ENCODE data around the gene GABBR1.
A peak's percentile ranks its signal among the peaks of the same experiment; 100 is the strongest.
"Not testable (repeated sequence)": the region's sequence is repeated elsewhere in the genome, so short reads cannot be mapped to it uniquely, and the experiment has no call there.

Gene GABBR1

DNA sequence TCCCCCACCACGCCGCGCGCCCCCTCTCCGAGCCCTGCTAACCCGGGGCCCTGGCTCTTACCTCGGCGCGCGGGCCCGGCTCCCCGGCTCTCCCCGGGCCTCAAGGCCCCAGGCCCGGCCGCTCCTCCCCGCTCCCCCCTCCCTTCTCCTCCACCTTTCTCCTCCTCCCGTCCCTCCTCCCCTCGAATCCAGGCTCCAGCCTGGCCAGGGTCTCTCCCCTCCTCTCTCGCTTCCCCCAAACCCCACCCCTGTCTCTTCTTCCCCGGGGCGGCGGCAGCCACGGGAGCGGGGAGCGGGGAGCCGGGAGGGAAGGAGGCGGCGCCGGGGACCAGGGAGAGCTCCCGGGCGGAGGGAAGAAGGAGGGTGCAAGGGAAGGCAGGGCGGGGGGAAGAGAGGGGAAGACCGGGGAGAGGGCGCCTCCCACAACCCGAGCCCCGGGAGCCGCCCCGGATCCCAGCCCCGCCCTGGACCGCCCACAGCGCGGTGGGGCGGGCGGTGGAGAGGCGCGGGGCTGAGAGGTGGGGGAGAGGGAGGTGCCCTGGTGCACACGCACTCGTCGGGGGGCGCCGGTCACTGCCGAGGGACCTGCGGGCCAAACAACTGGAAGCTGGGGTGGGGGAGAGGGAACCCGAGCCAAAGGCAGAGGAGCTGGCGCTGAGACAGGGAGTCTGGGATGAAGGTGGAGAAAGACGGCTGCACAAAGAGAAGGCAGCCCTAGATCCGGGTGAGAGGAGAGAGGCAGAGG, at the start of gene GABBR1:
GABBR1 (minus strand) TSS at position 395 of the 745 bp plus-strand sequence. CDS start 798 bp downstream, outside the sequence.
- DNase-seq = peak; percentile 56

DNA sequence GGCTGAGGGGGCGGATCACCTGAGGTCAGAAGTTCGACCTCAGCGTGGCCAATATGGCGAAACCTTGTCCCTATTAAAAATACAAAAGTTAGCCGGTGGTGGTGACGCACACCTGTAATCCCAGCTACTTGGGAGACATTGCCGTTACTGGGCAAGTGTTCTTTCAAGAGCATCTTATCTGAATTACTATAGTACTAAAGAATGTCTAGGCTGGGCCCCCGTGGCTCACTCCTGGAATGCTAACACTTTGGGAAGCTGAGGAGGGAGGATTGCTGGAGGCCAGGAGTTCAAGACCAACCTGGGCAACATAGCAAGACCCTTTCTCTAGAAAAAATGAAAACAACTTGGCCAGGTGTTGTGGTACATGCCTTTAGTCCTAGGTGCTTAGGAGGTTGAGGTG, 48.8 kb upstream of the GABBR1 start:
- no peak for DNase-seq

DNA sequence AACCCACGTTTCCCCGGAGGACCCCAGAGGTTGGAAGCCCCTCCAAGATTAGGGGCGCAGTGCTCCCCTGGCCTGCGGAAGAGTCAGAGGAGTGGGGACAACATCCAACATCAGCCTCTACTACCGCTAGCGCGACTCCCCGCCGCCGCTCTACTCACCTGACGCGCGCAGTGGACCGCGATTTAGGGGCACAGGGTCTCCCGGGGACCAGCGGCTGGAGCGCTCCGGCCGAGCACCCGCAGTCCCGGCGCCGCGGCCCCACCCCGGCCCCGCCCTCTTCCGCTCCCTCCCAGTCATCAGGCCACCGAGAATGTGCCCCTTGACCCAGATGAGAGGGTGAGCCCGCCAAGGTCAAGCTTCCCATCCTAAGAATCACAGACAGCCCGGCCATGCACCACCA, 47.9 kb upstream of the GABBR1 start, which contains the start of gene ZFP57:
ZFP57 (minus strand) TSS at position 249 of the 400 bp plus-strand sequence. CDS start 4,149 bp downstream, outside the sequence.
- no peak for DNase-seq

DNA sequence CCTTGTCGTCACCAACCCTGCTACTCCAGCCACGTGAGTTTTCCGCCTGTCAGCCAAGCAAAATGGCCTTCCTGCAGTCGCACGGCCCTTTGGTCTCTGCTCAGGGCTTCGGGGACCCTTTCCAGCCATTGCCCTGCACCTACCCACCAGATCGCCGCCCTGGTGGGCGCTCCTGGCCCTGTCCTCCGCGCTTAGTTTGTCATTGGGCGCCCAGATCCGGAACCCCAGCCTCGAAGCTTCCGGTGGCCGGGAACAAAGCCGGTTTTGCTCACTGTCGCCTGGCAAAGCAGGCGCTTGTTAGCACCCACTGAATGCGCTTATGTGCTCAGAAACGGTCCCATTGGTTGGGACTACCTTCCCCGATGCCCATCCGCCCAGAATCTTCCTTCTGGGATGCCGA, 47.4 kb upstream of the GABBR1 start:
- DNase-seq = no peak

DNA sequence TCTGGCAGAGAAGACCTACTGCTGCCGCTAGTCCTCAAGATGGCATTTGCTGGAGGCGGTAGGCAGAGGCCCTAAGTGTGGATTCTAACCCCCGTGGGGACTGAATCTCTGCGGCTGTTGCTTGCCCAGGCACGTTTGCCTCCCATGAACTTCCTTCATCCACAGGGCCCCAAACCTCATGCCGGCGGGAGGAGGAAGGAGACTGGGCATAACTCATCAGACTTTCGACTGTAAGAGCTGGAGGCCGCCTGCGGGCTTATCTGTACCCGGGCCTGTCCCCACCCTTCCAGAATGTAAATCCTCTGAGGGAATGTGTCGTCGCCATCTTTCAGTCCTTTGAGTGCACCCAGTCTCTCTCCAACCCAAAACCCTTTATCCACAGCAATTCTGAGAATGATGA, 47.0 kb upstream of the GABBR1 start:
- DNase-seq = no peak

DNA sequence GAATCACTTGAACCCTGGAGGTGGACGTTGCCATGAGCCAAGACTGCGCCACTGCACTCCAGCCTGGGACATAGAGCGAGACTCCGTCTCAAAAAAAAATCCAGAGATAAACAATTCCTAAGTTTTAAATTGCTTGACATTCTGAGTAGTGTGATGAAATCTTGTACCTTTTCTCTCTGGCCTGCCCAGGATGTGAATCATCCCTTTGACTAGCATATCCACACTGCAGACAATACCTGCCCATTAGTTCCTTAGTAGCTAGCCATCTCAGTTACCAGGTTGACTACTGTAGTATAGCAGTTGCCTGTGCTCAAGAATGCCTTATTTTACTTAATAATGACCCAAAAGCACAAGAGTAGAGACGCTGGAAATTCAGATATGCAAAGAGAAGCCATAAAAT, 45.1 kb upstream of the GABBR1 start:
- DNase-seq = no peak

DNA sequence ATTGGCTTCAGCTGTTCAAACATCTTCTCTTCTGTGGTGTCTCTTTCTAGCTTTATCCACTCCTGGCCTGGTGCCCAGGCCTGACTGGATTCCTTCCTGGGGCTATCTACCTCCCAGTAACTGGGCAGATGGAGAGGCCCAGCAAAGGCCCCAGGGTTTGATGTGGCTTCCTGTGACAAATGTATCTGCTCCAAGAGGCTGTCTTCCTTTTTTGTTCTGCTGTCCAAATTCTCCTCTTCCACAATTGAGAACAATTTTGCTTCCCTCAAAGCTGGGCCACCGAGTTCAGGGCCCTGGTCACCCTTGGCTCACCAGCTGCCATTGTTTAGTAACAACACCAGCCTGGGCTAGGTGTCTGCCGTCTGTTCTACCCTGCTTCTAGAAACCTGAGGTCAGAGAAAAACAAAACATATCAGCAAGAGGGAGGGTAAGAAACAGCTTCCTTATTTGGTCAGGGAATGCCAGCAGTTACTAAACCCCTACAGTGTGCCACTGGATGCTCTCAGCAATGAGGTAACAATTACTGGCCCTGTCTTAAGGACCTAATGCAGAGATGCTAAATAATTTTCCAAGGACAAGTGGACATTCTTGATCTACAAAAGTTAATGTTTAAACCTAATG, 44.1 kb upstream of the GABBR1 start:
- peak; percentile 39 for DNase-seq

DNA sequence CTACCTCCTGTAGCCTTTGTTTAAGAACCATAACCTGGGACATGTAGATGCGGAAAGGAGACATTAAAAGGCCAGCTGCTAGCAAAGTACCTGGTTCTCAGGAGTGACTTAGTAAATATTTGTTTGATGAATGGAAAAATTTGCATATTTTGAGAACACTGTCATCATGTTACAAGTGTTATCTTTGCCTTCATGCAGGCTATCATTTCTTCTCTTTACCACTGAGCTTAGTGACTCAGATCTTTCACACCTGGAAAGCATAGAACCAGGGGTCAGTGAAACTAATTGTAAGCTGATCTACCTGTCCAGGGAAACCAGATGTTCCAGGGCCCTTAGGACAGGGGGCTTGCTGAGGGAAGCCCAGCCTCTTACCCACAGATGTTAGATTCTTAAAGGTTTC, 42.6 kb upstream of the GABBR1 start:
- DNase-seq = no peak

DNA sequence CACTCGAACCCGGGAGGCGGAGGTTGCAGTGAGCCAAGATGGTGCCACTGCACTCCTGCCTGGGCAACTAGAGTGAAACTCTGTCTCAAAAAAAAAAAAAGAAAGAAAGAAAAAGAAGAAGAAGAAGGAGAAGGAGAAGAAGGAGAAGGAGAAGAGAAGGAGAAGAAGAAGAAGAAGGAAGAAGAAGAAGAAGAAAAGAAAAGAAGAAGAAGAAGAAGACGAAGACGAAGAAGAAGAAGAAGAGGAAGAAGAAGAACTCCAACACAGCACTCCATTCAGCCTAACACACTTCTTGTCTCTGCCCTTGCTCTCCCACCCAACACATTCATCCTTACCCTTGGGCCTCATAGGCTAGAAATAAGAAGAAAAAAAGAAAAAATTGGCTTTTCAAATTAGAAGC, 41.0 kb upstream of the GABBR1 start:
- no peak for DNase-seq

DNA sequence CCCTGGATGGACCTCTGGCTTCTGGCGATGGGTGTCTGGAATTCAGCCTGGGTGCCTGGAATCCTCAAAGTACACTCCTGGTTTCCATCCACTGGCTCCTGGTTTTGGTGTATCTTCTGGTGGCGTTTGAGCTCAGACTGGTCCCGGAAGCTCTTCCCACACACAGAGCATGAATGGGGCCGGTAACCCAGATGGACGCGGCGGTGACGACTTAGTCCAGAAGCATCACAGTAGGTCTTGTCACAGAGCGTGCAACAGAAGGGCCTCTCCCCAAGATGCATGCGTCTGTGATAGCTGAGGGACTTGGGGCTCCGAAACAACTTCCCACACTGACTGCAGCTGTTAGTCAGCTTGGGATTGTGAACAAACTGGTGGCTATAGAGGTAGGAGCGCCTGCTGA, 40.2 kb upstream of the GABBR1 start:
- DNase-seq = no peak

DNA sequence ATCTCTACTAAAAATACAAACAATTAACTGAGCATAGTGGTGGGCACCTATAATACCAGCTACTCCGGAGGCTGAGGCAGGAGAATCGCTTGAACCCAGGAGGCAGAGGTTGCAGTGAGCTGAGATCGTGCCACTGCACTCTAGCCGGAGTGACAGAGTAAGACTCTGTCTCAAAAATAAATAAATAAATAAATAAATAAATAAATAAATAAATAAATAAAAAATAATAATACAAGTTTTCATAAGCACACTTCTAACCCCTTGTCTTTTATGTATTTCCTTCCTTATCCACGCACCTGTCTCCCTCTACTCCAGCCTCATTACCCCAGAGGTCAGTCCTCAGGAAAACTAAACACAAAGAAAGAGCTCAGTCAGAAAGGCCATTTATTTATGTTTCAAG, 39.1 kb upstream of the GABBR1 start:
- not testable (repeated sequence) for DNase-seq

DNA sequence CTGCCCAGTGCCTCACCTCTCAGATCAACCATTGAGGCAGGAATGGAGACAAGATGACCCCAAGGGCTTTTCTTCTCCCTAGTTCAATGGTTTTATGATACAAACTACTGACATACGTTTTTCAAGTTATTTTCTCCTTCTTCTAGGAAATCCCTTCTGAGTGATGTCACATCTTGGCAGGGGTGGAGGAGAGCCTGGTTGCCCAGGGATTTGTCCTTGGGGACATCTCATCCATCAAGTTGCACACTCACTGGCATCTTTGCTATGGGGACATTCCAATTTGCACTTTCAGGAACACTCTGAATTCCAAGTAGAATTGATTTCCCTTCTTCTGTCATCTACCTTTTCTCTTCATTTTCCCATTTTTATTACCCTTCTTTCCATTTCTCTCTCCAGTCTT, 38.0 kb upstream of the GABBR1 start:
- no peak for DNase-seq

DNA sequence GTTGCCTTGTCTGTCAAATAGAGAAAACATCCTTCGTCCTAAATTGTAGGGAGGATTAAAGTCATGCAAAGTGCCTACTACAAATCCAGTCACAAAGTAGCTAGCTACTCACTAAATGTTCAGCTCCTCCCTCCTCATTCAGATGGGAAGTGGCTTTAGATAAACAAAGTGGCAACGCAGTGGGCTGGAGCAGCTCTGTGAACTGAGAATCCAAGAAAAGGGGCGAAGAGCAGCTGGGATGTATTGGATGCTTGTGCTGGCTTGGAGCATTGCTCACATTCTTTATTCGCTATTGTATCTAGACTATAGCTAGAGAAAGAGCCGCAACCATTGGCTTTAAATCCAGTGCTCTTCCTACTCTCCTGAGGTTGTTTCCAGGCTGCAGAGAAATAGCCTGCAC, 34.2 kb upstream of the GABBR1 start:
- no peak for DNase-seq

DNA sequence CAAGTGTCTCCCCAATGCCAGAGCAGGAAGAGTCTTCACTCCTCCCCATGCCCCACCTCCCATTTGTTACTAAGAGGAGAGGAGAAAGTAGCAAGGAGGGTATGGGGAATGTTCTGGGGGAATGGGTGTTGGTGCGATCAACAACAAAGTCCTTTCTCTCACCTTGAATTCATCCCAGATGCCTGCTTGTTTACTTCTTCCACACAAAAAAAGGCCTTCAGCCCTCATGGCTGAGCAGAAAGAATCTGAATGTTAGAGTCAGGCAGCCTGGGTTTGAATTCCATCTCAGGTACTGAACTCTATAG, 33.8 kb upstream of the GABBR1 start:
- no peak for DNase-seq

DNA sequence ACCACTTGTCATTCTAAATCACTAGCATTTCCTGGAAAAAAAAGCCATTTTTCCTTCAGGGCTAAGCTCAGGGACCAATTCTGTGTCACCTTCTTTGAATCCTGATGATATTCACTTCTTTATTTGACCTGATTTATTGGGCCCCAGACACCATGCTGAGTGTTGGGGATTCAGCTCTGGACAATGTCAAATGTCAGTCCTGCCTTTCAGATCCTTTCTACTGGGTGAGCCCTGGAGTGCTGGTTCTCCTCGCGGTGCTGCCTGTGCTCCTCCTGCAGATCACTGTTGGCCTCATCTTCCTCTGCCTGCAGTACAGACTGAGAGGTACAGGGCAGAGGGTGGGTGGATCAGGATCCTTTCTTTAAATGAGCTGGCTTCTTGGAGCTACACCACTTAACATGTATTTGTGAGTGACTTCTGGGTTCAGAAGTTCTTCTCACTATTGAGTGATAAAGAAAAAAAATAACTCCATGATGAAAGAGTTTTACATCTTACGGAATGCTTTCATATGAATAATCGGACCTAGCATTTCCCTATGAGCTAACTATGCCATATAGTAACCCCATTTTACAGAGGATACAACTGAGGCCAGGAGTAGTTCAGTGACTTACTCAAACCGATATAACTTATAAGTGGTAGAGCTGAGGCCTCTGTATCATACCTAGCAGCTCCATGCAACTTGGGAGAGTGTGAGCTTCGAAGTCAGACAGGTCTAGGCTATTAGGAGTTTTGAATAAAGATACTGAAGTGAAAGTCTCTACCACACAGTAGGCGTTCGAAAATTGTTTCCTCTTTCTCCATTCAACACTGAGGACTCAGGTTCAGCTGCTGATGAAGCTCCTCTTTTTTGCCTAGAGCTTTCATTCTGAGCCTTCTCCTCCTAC, 33.2 kb upstream of the GABBR1 start:
- no peak for DNase-seq

DNA sequence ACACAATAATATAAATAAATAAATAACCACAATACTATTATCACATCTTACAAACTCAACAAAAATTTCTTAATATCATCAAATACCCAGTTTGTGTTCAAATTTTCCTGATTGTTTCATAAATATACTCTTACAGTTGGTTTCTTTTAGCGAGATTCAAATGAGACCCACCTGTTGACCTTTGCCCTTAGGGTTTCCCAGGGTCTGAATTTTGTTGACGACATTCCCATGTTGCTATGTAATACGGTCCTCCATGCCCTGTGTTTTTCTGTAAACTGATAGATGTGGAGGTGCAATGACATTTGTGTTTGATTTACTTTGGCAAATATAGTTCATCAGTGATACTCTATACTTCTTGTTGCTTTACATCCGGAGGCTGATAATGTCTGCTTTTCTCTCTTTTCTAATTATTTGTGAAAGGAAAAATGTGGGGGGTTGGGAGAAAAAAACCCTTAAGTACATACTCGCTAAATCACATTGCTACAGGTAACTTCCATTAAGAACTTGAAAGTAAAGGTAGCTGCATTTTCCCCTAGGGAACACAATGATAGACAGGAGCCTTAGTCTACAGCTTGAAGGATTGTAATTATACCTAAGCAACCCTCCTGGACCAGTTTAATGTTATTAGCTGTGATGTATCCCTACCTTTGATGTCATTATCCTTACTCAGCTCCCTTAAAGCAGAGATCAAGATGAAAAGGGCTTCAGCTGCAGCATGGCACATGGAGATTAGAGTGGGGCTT, 30.5 kb upstream of the GABBR1 start:
- no peak for DNase-seq

DNA sequence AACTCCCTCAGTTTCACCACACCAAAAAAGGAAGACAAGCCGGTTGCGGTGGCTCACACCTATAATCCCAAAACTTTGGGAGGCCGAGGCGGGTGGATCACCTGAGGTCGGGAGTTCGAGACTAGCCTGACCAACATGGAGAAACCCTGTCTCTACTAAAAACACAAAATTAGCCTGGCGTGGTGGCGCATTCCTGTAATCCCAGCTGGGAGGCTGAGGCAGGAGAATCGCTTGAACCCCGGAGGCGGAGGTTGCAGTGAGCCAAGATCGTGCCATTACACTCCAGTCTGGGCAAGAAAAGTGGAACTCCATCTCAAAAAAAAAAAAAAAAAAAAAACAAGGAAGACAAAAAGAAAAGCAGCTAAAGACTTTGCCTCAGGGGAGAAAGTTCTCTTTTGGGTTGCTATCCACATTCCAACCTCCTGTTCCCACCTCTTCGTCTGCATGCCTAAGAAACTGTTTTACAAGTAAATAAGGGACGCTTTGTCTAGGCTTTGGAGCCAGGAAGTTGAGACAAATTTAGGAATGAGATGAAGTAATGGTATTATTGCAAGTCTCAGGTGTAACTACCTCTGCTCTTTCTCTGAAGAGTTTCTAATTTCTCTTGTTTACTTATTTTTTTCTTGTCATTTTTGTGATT, 28.6 kb upstream of the GABBR1 start:
- not testable (repeated sequence) for DNase-seq

DNA sequence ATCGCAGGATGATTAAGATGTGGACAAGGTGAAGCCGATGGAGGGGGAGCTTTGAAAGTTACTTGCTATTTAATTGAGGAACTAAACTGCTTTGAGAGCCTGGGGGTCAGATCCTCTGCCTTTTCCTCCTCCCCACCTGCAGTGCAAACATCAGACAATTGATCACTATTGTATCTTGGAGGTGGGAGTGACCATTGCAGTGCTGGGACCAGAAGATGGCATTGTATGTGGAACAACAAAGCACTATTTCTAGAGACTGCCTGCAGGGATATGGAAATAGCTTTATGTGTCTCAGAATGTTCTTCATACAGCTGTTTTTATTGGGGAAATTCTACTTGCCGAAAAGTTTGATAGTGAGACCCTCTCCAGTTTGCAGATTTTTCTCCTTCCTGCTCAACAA, 28.1 kb upstream of the GABBR1 start:
- no peak for DNase-seq

DNA sequence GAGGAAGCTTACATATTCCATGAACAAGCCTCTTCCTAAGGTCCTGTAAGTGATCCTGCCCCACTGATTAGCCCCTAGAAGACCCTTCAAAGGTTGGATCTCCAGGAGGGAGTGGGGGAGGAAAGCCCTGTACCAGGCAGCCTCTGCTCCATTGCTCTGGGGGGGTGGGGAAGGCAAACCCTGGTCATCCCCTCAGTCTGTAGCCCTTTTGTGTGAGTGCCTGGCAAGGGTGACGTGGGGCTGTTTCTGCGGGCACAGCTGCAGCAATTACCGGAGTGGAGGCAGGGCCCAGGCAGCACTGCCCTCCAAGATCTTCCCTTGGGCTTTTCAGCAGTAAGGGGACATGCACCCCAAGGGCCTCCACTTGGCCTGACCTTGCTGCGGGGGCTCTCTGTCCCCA, 23.8 kb upstream of the GABBR1 start, which contains the start of gene MOG:
MOG (plus strand) TSS at position 295 of the 400 bp plus-strand sequence. CDS start 118 bp downstream, outside the sequence.
- DNase-seq = no peak

DNA sequence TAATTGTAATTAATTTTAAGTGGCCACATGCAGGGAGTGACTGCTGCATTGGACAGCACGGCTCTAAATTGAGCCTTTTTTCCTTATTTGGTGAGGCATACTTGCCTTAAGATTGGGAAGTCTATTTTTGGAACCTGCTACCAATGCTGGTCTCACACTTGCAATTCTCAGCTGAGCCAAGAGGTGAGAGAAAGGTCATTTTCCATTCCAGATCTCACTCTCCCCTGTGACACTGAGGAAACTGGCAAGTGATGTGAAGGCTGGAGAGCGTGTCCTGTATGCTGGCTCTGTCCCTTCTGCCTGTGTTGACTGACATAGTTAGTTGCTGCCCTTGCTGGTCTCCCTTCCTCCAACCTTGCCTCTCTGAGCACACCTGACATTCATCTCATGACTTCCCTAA, 23.2 kb upstream of the GABBR1 start:
- DNase-seq = no peak

DNA sequence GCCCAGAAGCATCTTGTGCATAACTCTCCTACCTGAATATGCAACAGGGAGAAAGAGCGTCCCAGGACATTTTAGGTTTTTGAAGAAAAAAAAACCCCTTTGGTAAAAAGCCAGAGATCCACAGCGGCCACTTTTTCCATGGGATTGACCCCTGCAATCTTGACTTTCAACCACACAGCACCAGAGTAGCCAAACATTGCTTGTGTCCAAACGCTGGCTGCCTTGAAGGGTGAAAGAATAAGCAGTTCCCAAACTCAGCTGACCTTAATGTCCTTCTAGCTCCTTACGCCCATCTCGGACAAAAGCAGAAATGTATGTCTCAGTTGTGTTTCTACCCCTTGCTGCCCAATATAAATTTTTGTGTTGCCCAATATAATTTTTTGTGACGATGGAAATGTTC, 22.7 kb upstream of the GABBR1 start:
- DNase-seq = no peak

DNA sequence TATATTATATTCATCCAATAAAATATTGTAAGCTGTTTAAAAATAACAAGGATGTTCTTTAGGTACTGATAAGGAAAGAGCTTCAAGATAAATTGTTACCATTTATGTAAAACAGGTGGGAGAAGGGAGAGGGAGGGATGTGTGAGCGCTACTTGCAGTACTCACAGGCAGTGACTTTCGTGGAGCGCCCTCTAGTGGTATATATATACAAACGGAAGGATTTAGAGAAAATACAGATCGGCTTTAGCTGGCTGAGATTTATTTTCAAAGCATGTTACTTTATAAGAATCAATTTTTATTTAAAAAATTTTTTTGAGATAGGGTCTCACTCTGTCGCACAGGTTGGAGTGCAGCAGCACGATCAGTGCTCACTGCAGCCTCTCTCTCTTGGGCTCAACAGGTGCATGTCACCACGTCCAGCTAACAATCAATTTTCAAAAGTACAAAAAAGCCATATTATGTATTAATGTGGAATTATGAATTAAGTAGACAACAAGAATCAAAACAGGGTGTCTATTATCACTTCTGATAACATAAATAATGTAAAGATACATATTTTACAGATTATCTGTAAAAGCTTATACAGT, 20.6 kb upstream of the GABBR1 start:
- peak; percentile 36 for DNase-seq

Data from DMS 273 treated with DMSO at 0.1 percent for 48 hours (cell line).